ENCODE data around the gene ANKRD12.
"Not testable (repeated sequence)": the region's sequence is repeated elsewhere in the genome, so short reads cannot be mapped to it uniquely, and the experiment has no call there.

Gene ANKRD12

GRCh38 chr18:9234528-9234927, 97.9 kb downstream of the ANKRD12 start:
- DNase-seq = no peak

- DNase-seq = no peak
These were observed 101.4 kb downstream of the ANKRD12 start for GRCh38 chr18:9237981-9238380.

- DNase-seq = no peak
These were observed 103.1 kb downstream of the ANKRD12 start for GRCh38 chr18:9239720-9240119.

- DNase-seq = no peak
These were observed 103.7 kb downstream of the ANKRD12 start for GRCh38 chr18:9240270-9240669.

- no peak for DNase-seq
These were observed 106.4 kb downstream of the ANKRD12 start for GRCh38 chr18:9243029-9243428.

GRCh38 chr18:9244376-9244775, 107.8 kb downstream of the ANKRD12 start:
- DNase-seq = no peak

- DNase-seq = no peak
These were observed 112.1 kb downstream of the ANKRD12 start for GRCh38 chr18:9248661-9249060.

GRCh38 chr18:9249254-9249653, 112.7 kb downstream of the ANKRD12 start:
- no peak for DNase-seq

GRCh38 chr18:9259173-9259572, 122.6 kb downstream of the ANKRD12 start:
- DNase-seq = no peak

- DNase-seq = no peak
These were observed 124.1 kb downstream of the ANKRD12 start for GRCh38 chr18:9260388-9261380.

- no peak for DNase-seq
These were observed 126.7 kb downstream of the ANKRD12 start for GRCh38 chr18:9263264-9263663.

GRCh38 chr18:9264797-9265196, 128.2 kb downstream of the ANKRD12 start:
- not testable (repeated sequence) for DNase-seq

GRCh38 chr18:9273221-9273620, 136.6 kb downstream of the ANKRD12 start:
- DNase-seq = no peak

- DNase-seq = no peak
These were observed 139.3 kb downstream of the ANKRD12 start for GRCh38 chr18:9275890-9276289.

- DNase-seq = no peak
These were observed 141.4 kb downstream of the ANKRD12 start for GRCh38 chr18:9278028-9278427.

- DNase-seq = no peak
These were observed 144.3 kb downstream of the ANKRD12 start for GRCh38 chr18:9280849-9281248.

GRCh38 chr18:9281780-9282179, 145.2 kb downstream of the ANKRD12 start:
- no peak for DNase-seq

GRCh38 chr18:9283791-9284190, 147.2 kb downstream of the ANKRD12 start:
- no peak for DNase-seq

- no peak for DNase-seq
These were observed 149.0 kb downstream of the ANKRD12 start for GRCh38 chr18:9285604-9286003.

- no peak for DNase-seq
These were observed 150.5 kb downstream of the ANKRD12 start for GRCh38 chr18:9287036-9287435.

- no peak for DNase-seq
These were observed 153.1 kb downstream of the ANKRD12 start for GRCh38 chr18:9289698-9290097.

- no peak for DNase-seq
These were observed 153.6 kb downstream of the ANKRD12 start for GRCh38 chr18:9290156-9290555.

- DNase-seq = no peak
These were observed 155.5 kb downstream of the ANKRD12 start for GRCh38 chr18:9292047-9292446.

- no peak for DNase-seq
These were observed 157.4 kb downstream of the ANKRD12 start for GRCh38 chr18:9293948-9294347.
